ENCODE measurements around the gene GAA.
"Not testable (repeated sequence)": the region's sequence is repeated elsewhere in the genome, so short reads cannot be mapped to it uniquely, and the experiment has no call there.

GAA gene

DNA sequence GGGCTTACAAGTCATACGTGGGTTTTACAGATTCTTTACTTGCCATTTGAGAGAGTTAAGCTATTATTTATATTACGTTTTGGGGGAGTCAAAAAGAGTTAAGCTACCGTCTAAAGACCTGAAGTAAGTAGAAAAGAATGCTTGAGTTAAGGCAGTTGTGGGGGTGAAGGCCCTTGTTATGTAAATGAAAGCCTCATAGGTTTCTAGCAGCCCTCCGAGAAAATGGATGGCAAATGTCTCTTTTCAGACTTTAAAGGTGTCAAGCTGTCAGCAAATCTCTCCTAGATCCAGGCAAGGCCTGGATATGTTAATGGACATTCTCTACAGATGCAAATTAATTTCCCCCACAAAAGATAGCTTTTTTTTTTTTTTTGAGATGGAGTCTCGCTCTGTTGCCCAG lies 52.8 kb downstream of the GAA start:
- no peak for DNase-seq (ENCODE audit: low read depth)
- TF ChIP-seq, protein P1, sequence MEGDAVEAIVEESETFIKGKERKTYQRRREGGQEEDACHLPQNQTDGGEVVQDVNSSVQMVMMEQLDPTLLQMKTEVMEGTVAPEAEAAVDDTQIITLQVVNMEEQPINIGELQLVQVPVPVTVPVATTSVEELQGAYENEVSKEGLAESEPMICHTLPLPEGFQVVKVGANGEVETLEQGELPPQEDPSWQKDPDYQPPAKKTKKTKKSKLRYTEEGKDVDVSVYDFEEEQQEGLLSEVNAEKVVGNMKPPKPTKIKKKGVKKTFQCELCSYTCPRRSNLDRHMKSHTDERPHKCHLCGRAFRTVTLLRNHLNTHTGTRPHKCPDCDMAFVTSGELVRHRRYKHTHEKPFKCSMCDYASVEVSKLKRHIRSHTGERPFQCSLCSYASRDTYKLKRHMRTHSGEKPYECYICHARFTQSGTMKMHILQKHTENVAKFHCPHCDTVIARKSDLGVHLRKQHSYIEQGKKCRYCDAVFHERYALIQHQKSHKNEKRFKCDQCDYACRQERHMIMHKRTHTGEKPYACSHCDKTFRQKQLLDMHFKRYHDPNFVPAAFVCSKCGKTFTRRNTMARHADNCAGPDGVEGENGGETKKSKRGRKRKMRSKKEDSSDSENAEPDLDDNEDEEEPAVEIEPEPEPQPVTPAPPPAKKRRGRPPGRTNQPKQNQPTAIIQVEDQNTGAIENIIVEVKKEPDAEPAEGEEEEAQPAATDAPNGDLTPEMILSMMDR (conservative IDR thresholded peaks at IDR 0.05; ENCODE audit: low read depth, low read length), result no peak
- H3K4me3 ChIP-seq (ENCODE audit: low read depth, low read length), result no peak overlapping the region

DNA sequence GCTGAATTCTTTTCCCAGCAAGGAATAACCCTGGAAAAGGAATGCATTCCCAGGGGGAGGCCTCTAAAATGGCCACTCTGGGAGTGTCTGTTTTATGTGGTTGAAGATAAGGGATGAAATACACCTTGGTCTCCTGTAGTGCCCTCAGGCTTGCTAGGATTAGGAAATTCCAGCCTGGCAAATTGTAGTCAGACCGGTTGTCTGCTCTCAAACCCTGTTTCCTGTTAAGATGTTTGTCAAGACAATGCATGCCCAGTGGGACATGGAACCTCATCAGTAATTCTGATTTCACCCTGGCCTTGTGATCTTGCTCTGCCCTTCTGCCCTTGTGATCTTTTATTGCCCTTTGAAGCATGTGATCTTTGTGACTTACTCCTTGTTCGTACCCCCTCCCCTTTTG lies 54.2 kb downstream of the GAA start:
- H3K4me3 ChIP-seq (ENCODE audit: low read depth, low read length); DNase-seq (ENCODE audit: low read depth): not testable (repeated sequence)

DNA sequence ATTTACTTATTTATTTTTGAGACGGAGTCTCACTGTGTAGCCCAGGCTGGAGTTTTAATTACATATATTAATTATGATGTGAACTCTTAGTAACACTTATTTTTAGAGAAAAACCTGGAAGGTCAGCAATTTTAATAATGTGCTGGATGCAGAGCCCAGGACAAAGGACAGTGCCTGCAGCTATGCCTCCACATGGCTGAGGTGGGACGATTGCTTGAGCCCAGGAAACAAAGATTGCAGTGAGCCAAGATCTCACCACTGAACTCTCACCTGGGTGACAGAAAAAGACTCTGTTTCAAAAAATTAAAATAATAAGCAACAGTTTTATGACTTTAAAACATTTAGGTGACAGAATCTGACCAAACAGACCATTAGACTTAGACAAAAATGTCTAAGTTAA lies 57.5 kb downstream of the GAA start:
- DNase-seq (ENCODE audit: low read depth), result no peak
- no peak overlapping the region for H3K4me3 ChIP-seq (ENCODE audit: low read depth, low read length)
- TF ChIP-seq, protein P1 (conservative IDR thresholded peaks at IDR 0.05; ENCODE audit: low read depth, low read length), result no peak

DNA sequence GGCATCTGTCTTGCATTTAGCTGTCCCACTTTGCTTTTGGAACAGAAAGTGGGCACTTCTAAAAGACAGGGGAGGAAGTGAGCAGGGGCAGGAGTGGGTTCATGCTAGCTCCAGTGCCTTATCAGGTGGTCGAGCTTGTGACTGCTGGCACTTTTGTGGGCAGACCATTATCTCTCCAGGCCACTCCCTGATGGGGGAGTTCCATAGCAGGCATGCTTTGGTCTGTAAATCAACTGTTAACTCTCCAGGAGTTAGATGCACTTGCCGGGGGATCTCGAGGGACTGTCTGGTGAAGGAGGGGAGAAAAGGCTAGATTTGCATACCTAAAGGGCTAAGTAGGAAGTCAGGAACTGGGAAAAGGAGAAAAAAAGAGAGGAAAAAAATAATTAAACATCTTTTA lies 59.2 kb downstream of the GAA start:
- TF ChIP-seq, protein P1 (conservative IDR thresholded peaks at IDR 0.05; ENCODE audit: low read depth, low read length), result no peak
- H3K4me3 ChIP-seq (ENCODE audit: low read depth, low read length), result no peak overlapping the region

DNA sequence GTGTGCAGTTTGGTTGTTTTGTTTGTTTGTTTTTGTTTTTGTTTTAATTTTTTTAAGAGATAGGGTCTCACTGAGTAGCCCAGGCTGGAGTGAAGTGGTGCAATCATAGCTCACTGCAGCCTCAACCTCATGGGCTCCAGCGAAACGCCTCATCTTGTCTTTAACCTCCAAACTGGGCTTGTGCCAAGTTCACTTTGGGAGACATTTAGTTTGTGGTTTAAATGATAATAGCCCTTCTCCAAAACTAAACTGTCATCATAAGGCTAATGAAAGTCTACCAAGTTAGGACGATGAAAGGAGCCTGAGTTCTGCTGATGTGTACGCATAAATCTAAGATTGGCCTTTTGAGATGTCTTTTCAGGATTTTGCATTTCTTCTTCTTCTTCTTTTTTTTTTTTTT lies 62.0 kb downstream of the GAA start:
- TF ChIP-seq, protein P1 (conservative IDR thresholded peaks at IDR 0.05; ENCODE audit: low read depth, low read length), result no peak
- H3K4me3 ChIP-seq (ENCODE audit: low read depth, low read length), result no peak overlapping the region
- DNase-seq (ENCODE audit: low read depth), result peak; percentile 48

More for the DNA sequence above, 59.2 kb downstream of the GAA start:
- DNase-seq (ENCODE audit: low read depth), result no peak

DNA sequence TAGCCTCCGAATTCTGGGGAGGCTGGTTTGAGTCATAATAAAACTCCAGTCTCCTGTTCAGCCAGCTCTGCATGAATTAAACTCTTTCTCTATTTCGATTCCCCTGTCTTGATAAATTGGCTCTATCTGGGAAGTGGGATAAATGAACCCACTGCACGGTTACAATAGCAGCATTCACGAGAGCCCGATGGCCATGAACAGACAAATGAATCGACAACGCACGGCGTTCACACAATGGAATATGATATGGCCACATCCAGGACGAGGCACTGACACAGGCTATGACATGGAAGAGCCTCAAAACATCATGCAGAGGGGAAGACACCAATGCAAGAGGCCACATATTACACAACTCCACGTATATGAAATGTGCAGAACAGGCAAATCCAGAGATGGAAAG lies 62.8 kb downstream of the GAA start:
- TF ChIP-seq, protein P1 (conservative IDR thresholded peaks at IDR 0.05; ENCODE audit: low read depth, low read length), result no peak
- no peak overlapping the region for H3K4me3 ChIP-seq (ENCODE audit: low read depth, low read length)
- no peak for DNase-seq (ENCODE audit: low read depth)

DNA sequence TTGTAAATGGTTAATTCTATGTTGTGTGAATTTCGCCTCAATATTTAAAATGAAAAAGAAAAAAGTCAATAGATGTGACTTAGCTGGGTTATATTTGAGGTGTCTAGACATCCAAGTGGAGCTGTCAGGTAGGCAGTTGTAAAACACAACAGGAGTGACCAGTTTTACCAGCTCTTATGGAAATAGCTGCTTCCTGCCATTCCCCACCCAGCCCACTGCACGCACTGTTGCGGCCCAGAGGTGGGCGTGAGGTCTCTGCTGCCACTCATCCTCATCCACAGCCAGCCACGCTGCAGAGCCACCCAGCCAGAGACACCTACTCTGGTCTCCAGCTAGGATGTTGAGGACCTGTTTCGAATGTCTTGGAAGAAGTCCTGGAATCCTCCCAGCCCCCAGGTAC lies 65.1 kb downstream of the GAA start:
- H3K4me3 ChIP-seq (ENCODE audit: low read depth, low read length), result no peak overlapping the region
- TF ChIP-seq, protein P1 (conservative IDR thresholded peaks at IDR 0.05; ENCODE audit: low read depth, low read length), result no peak
- DNase-seq (ENCODE audit: low read depth), result no peak

DNA sequence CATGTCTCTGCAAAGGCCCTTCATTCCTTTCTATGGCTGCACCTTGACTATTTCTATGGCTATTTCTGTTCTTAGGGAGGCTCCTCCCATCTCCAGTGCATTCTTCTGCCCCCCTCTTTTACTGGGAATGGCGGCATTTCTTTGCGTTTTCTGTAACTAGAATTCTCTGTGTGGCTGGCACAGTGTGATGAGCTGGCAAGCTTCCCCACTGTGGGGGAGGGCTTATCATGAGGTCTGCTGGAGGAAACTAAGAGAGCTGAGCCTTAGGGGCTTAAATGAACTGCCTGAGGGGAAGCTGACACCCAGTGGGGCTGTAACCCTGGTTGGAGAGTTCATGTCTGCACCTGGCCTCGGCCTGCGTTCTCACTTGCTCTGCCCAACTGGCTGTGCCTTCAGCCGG lies 67.0 kb downstream of the GAA start:
- TF ChIP-seq, protein P1 (conservative IDR thresholded peaks at IDR 0.05; ENCODE audit: low read depth, low read length), result no peak
- no peak for DNase-seq (ENCODE audit: low read depth)
- no peak overlapping the region for H3K4me3 ChIP-seq (ENCODE audit: low read depth, low read length)

All from choroid plexus epithelial cell (primary cell).